DMS 273 treated with DMSO at 0.1 percent for 48 hours (cell line): ENCODE measurements around the gene SACM1L.

ENCODE experiments used
- DNase-seq: peaks from one replicate; lab custom pipeline; 2025; lab: John Stamatoyannopoulos, UW

The SACM1L gene

DNA sequence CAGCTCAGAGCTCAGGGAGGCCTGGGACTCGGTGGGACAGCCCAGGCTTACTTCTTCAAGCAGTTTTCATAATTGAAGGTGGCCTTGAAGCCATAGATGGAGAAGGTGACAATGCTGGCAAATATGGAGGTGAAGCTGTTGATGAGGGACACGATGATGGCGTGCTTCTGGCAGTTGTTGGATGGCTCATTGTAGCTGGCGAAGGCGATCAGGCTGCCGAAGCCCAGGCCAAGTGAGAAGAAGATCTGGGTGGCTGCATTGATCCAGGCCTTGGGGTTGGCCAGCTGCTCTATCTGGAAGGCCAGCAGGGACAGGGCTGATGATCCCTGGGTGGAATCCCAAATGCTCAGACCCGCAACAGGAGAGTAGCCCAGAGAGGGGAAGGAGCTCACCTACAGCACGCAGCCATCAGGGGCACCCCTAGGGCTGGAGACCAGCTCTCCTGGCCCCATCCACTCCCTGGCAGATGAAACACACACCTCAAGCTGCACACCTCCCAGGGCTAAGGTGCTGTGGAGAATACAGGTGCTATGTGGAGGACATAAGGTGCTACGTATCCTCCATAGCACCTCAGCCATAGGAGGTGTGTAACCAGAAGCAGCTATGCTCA, 82.1 kb downstream of the SACM1L start:
- DNase-seq: no peak

GRCh38 chr3:45771831-45772230, 82.6 kb downstream of the SACM1L start:
- no peak for DNase-seq

- no peak for DNase-seq
Observed at GRCh38 chr3:45772341-45773035, 83.3 kb downstream of the SACM1L start.

DNA sequence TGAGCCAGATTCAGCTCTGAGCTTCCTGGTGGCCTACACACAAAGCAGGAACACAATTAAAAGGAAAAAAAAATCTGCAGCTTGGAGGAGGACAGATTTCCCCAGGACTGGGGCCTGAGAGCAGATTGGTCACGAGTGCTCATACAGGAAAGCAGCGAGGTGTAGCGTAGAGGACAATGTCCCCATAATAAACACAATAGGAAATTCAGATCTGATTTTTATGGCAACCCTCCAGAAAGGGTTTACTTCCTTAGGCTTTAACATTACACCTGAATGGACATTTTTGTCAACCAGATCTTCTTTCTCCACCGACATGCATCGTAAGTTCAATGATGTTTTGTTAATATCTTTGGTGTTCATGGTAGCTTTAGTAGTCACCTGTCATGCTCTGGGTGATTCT, 83.9 kb downstream of the SACM1L start:
- no peak for DNase-seq

GRCh38 chr3:45773714-45774449, 84.7 kb downstream of the SACM1L start:
- DNase-seq: no peak

- no peak for DNase-seq
Observed at GRCh38 chr3:45774581-45775521, 85.7 kb downstream of the SACM1L start.

- no peak for DNase-seq
Observed at GRCh38 chr3:45775571-45776300, 86.5 kb downstream of the SACM1L start.

GRCh38 chr3:45776301-45776595, 87.1 kb downstream of the SACM1L start:
- DNase-seq: no peak

DNA sequence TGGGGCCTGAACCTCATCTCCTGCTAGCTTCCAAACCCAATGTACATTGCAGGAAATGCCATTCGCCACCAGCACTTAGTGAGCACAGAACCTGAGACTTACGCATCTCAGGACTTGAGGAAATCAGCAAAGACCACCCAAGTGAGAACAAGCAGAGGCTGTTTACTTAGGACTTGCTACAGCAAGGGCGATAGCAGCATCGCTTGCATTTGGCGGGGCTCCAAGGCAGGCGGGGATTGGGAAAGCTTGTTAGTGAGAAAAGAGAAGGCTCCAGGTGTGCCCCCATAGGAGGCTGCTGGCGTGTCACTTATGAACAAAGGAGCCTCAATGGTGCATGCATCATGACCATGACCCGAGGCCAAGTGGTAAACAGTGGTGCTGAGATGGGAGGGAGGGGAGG, 87.4 kb downstream of the SACM1L start:
- DNase-seq: no peak

DNA sequence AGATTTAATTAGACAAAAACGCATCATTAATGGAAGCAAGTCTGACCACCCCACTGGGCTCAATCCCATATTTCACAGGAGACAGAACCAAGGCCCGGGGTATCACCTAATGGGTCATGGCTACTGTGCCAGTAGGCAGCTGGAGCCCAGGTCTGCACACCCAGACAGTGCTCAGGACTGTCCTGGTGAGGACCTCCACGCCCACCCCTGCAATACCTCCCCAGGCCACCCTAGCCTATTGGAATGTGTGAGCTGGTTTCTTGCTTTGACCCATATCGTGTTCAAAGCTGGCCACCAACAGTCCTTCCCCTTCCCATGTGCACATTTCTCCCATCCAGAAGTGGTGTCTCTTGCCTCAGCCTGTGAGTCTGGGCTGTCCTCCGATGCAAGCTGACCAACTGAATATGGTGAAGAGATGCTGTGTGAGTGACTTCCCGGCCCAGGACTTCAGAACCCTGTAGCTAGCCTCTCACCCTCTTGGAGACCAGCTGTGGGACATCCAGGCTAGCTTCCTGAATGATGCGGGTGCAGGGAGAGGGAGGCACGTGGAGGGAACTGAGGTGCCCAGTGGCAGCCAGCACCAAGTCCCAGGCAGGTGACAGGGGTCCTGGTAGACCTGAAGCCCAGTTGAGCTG, 88.0 kb downstream of the SACM1L start:
- DNase-seq: no peak

DNA sequence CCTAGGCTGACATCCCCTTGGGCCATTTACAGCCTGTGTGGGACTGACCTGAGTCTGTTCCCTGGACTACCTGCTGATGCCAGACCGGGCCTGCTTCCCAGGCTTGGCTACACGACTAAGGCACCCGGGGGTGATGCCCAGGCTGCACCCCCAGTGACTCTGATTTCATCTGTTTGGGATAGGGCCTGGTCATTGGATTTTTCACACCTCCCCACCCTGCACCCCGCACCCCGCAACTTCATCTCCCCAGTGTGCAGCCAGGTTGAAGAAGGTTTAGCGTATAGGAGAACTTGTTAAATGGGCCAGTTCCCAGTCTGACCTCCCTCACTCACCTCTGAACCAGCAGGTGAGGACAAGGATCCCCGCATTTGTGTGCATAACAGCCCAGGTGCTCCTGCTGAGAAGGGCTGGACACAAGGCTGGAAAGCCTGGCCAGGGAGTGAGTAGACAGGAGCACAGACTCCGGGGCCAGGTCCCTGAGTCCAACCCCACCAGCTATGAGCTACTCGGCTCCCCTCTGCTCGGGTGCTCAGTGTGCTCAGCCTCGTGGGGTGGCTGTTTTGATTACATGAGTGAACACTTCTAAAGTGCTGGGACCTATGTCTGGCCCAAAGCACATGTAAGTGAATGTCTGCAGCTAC, 88.7 kb downstream of the SACM1L start:
- no peak for DNase-seq

DNA sequence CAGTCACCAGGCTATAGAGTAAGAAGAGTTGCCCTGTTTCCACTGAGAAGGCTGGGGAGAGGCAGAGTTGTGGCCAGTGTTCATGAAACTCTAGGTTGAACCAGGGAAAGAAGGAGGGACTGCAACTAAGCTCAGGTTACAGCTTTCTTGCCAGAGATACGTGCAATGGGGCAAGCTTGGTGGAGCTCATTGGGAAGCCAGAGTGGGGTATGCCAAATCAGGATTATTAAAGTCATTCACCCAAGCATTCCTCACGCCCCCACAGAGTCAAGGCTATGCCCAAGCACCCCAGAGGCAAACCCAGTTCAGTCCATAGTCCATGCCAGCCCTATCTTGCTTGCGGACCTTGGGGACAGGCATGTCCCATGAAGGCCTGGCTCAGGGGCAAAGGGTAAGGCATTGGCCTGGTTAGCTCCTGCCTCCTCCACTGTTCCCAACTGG, 89.6 kb downstream of the SACM1L start:
- DNase-seq: no peak

- DNase-seq: no peak
Observed at GRCh38 chr3:45779746-45780735, 90.8 kb downstream of the SACM1L start.

- no peak for DNase-seq
Observed at GRCh38 chr3:45781271-45781670, 92.1 kb downstream of the SACM1L start.

DNA sequence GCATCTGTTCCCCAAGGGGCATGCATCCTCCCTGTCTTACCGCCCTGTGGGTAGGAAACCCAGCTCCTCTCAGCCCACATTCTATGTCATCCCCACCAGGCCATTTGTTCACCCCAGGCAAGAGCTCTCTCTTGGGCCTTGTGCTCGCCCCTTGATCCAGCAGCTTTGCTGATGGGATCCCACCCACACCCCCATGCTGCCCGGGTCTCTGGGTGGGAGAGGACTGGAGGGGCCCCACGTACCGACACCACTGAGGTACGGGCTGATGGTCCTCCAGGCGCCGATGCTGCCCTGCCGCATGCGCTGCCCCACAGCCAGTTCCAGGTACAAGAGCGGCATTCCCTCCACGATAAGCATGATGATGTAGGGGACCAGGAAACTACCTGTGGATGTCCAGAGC, 92.6 kb downstream of the SACM1L start:
- DNase-seq: no peak

DNA sequence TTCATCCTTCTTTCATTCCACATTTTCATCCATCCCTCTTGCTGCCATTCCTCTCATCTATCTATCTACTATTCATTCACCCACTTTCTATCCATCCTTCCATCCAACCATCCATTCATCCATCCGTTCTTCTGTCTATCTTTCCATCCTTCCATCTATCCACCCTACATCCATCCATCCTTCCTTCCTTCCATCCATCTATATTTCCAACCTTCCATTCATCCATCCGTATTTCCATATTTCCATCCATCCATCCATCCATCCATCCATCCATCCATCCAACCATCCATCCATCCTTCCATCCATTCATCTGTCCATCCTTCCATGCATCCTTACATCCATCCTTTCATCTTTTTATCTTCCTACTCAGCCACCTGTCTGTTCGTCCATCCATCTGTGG, 93.2 kb downstream of the SACM1L start:
- no peak for DNase-seq

GRCh38 chr3:45783667-45784066, 94.5 kb downstream of the SACM1L start:
- DNase-seq: no peak

DNA sequence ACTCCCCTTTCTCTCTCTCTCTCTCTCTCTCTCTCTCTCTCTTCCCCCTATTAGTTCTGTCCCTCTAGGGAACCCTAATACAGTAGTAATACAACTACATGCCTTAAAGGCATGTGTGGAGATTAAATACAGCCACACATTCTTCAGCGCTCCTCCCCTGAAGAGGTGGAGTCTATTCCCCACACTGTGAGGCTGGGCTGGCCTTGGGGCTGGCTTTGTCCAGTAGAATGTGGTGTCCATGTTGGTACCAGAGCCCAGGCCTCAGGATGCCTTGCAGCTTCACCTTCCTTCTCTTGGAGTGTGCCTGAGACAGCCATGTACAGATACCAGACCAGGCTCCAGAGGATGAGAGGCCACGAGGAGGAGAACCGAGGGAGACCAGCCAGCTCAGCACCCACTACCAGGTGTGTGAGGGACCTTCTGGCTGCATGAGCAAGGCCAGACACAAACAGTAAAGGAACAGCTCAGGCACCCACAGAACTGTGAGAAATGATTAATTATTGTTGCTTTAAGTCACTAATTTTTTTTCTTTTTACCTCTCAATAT, 96.5 kb downstream of the SACM1L start:
- no peak for DNase-seq
